ENCODE results near the gene FAM222A. TPM values are rescaled to one million over a fixed set of nuclear protein-coding genes. Genes with fewer than 3 reads are reported as not detected.

Gene FAM222A
- total and polyA plus RNA-seq, 2 of the 8 experiments (the other 6 are each of a cell fraction or from before 2014, with no cell fraction given), result 0.94 to 1.1 TPM

DNA sequence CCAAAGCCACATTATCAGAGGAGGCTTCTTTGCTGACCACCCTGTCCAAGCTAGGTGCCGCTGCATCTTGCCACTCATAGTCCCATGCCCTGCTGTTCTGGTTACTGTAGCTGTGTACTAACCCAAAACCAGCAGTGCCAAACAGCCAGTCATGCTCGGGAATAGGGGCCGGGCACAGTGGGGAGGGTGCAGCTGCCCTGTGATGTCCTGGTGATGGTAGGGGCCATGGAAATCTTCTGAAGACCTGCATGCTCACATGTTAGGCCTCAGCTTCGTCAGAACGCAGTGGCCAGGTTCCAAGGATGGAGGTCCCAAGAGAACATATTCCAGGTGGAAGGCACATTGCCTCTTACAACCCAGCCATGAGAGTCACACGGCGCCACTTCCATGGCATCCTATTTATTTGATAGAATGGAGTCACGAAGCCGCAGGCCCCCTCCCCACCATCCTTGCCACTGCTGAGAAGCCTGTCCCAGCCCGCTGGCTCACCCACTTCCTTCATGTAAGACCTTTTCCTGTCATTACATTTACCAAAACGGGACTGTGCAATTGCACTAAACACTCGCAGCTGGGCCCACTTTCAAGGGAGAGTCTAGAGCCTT is 48.5 kb downstream of the FAM222A start:
- DNase-seq (ENCODE audit: low read depth in 1 of 2, low spot score in 2 of 2) (peak in 1 of 2 experiments; percentile 35), FAIRE-seq (no peak)
- Histone ChIP-seq H3K27me3 (replicated peaks in 1 of 4; ENCODE audit: control insufficient read depth in 3 of 4, extremely low read depth in 1 of 4, insufficient read depth in 3 of 4, low read length in 3 of 4) (no peaks in the 10 kb centered on the region), H2BK12ac (ENCODE audit: low read depth, low read length) (no peak overlapping the region), H2BK120ac (replicated peaks; ENCODE audit: low read depth, low read length) (no peak overlapping the region), H4K5ac (ENCODE audit: insufficient read length, low read depth, low read length) (no peak overlapping the region), H3K27ac (ENCODE audit: low read depth, low read length) (no peak overlapping the region), H3K18ac (ENCODE audit: extremely low read depth, low read length) (no peak overlapping the region), H3K56ac (replicated peaks; ENCODE audit: insufficient read length, low read depth, low read length) (no peak overlapping the region), H3K4me2 (ENCODE audit: insufficient read depth in 1 of 2, low read depth in 2 of 2, low read length in 2 of 2) (no peak overlapping the region), H2BK20ac (ENCODE audit: low read length) (no peak overlapping the region), H3K23me2 (ENCODE audit: low read depth, low read length) (no peaks in the 10 kb centered on the region), H3K79me1 (ENCODE audit: low read depth, low read length) (no peaks in the 10 kb centered on the region), H2BK5ac (ENCODE audit: low read depth, low read length) (no peak overlapping the region), H3K9me3 (ENCODE audit: insufficient read depth in 2 of 2, low read depth in 1 of 2, low read length in 1 of 2) (no peaks in the 10 kb centered on the region), H3K36me3 (ENCODE audit: control insufficient read depth in 2 of 4, insufficient read depth in 4 of 4, low read length in 3 of 4) (no peaks in the 10 kb centered on the region), H3K23ac (ENCODE audit: insufficient read length) (no peak overlapping the region), H4K20me1 (replicated peaks in 1 of 2; ENCODE audit: control insufficient read depth in 1 of 2, insufficient read depth in 2 of 2, low read length in 2 of 2) (no peaks in the 10 kb centered on the region), H3K14ac (ENCODE audit: insufficient read length) (no peak overlapping the region), H3K4me3 (ENCODE audit: extremely low read depth in 1 of 4, insufficient read depth in 2 of 4, low read depth in 3 of 4, low read length in 4 of 4) (no peak overlapping the region), H3K79me2 (ENCODE audit: control insufficient read depth in 1 of 2, insufficient read depth in 2 of 2, low read length in 2 of 2) (no peaks in the 10 kb centered on the region), H4K8ac (ENCODE audit: extremely low read depth, insufficient read depth, low read length) (no peak overlapping the region), H3K4me1 (replicated peaks in 1 of 4; ENCODE audit: control insufficient read depth in 3 of 4, insufficient read depth in 4 of 4, low read length in 3 of 4) (peaks cover 0 to 15% (median 5%) of the 10 kb centered on the region in 4 experiments; a peak in 6 of 7 replicates), H3K9ac (replicated peaks in 1 of 4; ENCODE audit: extremely low read depth in 1 of 4, low read depth in 3 of 4, low read length in 3 of 4) (no peak overlapping the region), H2BK15ac (ENCODE audit: low read length) (no peak overlapping the region), H2AK5ac (ENCODE audit: low read depth, low read length) (no peak overlapping the region), H4K91ac (replicated peaks; ENCODE audit: insufficient read length, low read length) (no peak overlapping the region), H3K4ac (replicated peaks; ENCODE audit: insufficient read length, low read depth, low read length) (no peak overlapping the region), H2AFZ (ENCODE audit: low read length) (no peak overlapping the region)
- ChIA-PET POLR2A (ENCODE audit: partially characterized antibody) (interaction anchor here (1.0 kb wide), 1 partner anchor 48 kb away, joined by 3 read pairs; no protein-coding TSS in a partner anchor), CTCF (ENCODE audit: partially characterized antibody) (interaction anchor here (0.7 to 10.0 kb wide), 10 partner anchors 8 to 164 kb away, joined by 3 to 120 read pairs (median 4); no protein-coding TSS in a partner anchor)
- TF ChIP-seq KDM4A (IDR thresholded peaks at IDR 0.05; ENCODE audit: low read depth, low read length, severe bottlenecking), result no peak
- TF ChIP-seq, protein P1, sequence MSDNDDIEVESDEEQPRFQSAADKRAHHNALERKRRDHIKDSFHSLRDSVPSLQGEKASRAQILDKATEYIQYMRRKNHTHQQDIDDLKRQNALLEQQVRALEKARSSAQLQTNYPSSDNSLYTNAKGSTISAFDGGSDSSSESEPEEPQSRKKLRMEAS (IDR thresholded peaks at IDR 0.05), result no peak
- WGBS, 2 experiments (ENCODE audit: extremely low coverage in 1 of 2, insufficient coverage in 1 of 2, insufficient read length in 1 of 2, insufficient replicate concordance in 2 of 2, low coverage in 1 of 2, low lambda C conversion rate in 2 of 2, missing lambda C conversion rate in 1 of 2), result 94% methylated on average over 12 of the region's 12 CpGs; no CpG with 5 or more reads in 1 of the 2 experiments
